GM12878 (cell line): ENCODE results near the gene MAPK1. TPM values are rescaled to one million over a fixed set of nuclear protein-coding genes. Genes with fewer than 3 reads are reported as not detected.

ENCODE experiments used
- ATAC-seq: fragments of 200-7000 bp; cut with Tn5 transposase; 3 replicates; pipeline ENCODE4 v1.9.1; 2020; ENCODE audit warnings: mild to moderate bottlenecking, moderate library complexity
- BruUV-seq: library from RNA; stranded (reverse); fragments of 400-500 nt; replicated peaks from 2 replicates; lab custom pipeline; 2021; lab: Mats Ljungman, UMichigan
- CTCF ChIA-PET: fragments of 300-600 bp; sonication (Branson Sonifier 250); formaldehyde crosslinking; extraction: SDS; loops from one replicate; lab custom pipeline; 2021; ENCODE audit warnings: inconsistent platforms; lab: Yijun Ruan, JAX
- POLR2A ChIA-PET: fragments of 350-600 bp; formaldehyde crosslinking; extraction: SDS; loops from one replicate; lab custom pipeline; 2021; ENCODE audit warnings: inconsistent platforms; lab: Charles Lee
- RAD21 ChIA-PET: fragments of 300-600 bp; sonication (Branson Sonifier 250); formaldehyde crosslinking; loops from one replicate; lab custom pipeline; 2023; ENCODE audit warnings: antibody characterized with exemption; ENCODE audit not compliant: unreplicated experiment; lab: Charles Lee
- SMC1A ChIA-PET: fragments of 300-600 bp; sonication (Branson Sonifier 250); formaldehyde crosslinking; loops from one replicate; lab custom pipeline; 2023; ENCODE audit not compliant: unreplicated experiment, uncharacterized antibody; lab: Charles Lee
- DNase-seq: peaks from one replicate; pipeline ENCODE4 v3.0.0-alpha.2; 2011; ENCODE audit warnings: low read depth, low spot score
- FAIRE-seq: peaks from 3 replicates; lab custom pipeline; 2011; peaks lifted over from hg19 to GRCh38; lab: Jason Lieb, UNC
- H2AFZ ChIP-seq: 2 replicates; pipeline ENCODE4 v1.6.0; 2011; ENCODE audit warnings: low read depth, low read length, control low read depth; ENCODE audit not compliant: control insufficient read depth
- H3K27ac ChIP-seq: 2 replicates; pipeline ENCODE4 v1.5.1; 2011; ENCODE audit warnings: control low read depth; ENCODE audit not compliant: control insufficient read depth, insufficient read depth
- H3K27me3 ChIP-seq, 2 experiments: replicated peaks in 1 of 2; 2 replicates each; pipeline versions ENCODE4 v1.6.0 to v1.6.1; 2011; ENCODE audit warnings: low read length in 1 of 2; ENCODE audit not compliant: control insufficient read depth in 2 of 2, insufficient read depth in 2 of 2
- H3K36me3 ChIP-seq, 2 experiments: 2 replicates each; pipeline ENCODE4 v1.5.1; 2011; ENCODE audit warnings: low read length in 1 of 2; ENCODE audit not compliant: control insufficient read depth in 2 of 2, insufficient read depth in 2 of 2
- H3K4me1 ChIP-seq: 2 replicates; pipeline ENCODE4 v1.6.1; 2011; ENCODE audit warnings: mild to moderate bottlenecking, low read length, moderate library complexity, mixed read lengths; ENCODE audit not compliant: control insufficient read depth, insufficient read depth
- H3K4me2 ChIP-seq: 2 replicates; pipeline ENCODE4 v1.6.0; 2011; ENCODE audit warnings: control low read depth; ENCODE audit not compliant: control insufficient read depth, insufficient read depth
- H3K4me3 ChIP-seq: fragments of 200-600 bp; sonication (generic); 2 replicates; pipeline ENCODE4 v1.5.1; 2016
- H3K79me2 ChIP-seq: 2 replicates; pipeline ENCODE4 v1.6.0; 2011; ENCODE audit warnings: low read length; ENCODE audit not compliant: control insufficient read depth, insufficient read depth
- H3K9ac ChIP-seq: 2 replicates; pipeline ENCODE4 v1.8.0; 2011; ENCODE audit warnings: low read length, control low read depth, mixed read lengths; ENCODE audit not compliant: control insufficient read depth, insufficient read depth
- H3K9me3 ChIP-seq: replicated peaks from 3 replicates; pipeline ENCODE4 v1.5.1; 2011; ENCODE audit warnings: mild to moderate bottlenecking, low read length; ENCODE audit not compliant: control insufficient read depth, insufficient read depth
- H4K20me1 ChIP-seq: 2 replicates; pipeline ENCODE4 v1.6.0; 2011; ENCODE audit not compliant: control insufficient read depth, insufficient read depth
- EP300 ChIP-seq, 2 experiments: fragments of 150-350 bp in 1 of 2; IDR thresholded peaks; 2 replicates each; pipeline ENCODE4 v1.6.1; 2011 to 2012; ENCODE audit warnings: low read depth in 2 of 2, low read length in 2 of 2, borderline replicate concordance in 1 of 2, improper control_type of control experiment in 1 of 2, inconsistent platforms in 1 of 2; ENCODE audit not compliant: control insufficient read depth in 1 of 2
- HDAC2 ChIP-seq: fragments of 200-600 bp; sonication (generic); IDR thresholded peaks from 2 replicates; pipeline ENCODE4 v1.6.1; 2017
- LARP7 ChIP-seq: fragments of 450-650 bp; IDR thresholded peaks from 2 replicates; pipeline ENCODE4 v1.6.1; 2017; ENCODE audit warnings: mild to moderate bottlenecking
- NR2C2 ChIP-seq: IDR thresholded peaks from 2 replicates; pipeline ENCODE4 v1.6.1; 2011; ENCODE audit warnings: borderline replicate concordance, low read depth; ENCODE audit not compliant: control insufficient read depth, insufficient read length
- SUZ12 ChIP-seq: fragments of 200-600 bp; sonication (generic); IDR thresholded peaks from one replicate; pipeline ENCODE4 v1.6.1; 2018; ENCODE audit warnings: antibody characterized with exemption, mild to moderate bottlenecking; ENCODE audit not compliant: unreplicated experiment
- ZBTB33 ChIP-seq: fragments of 450-650 bp; IDR thresholded peaks from 2 replicates; pipeline ENCODE4 v1.6.1; 2017; ENCODE audit warnings: mild to moderate bottlenecking
- WGBS: methylation state at CpG from one replicate; pipeline ENCODE4 v1.1.6; 2016; ENCODE audit warnings: low lambda C conversion rate; ENCODE audit not compliant: insufficient replicate concordance, insufficient coverage; ENCODE audit errors: missing lambda C conversion rate; 5-methylcytosine and 5-hydroxymethylcytosine counted together
- in situ Hi-C: fragments of 300-500 bp; cut with MboI; formaldehyde crosslinking; loops from 9 replicates; pipeline ENCODE4 v1.14.3; 2018; ENCODE audit warnings: mixed read lengths
- intact Hi-C: fragments of 100-400 bp; cut with micrococcal nuclease; formaldehyde crosslinking; loops from one replicate; pipeline ENCODE4 v1.14.2; 2022; ENCODE audit not compliant: unreplicated experiment
- polyA plus RNA-seq, 11 experiments: library from polyadenylated mRNA; depleted of rRNA in 4 of 11; unstranded in 6 of 11; stranded (reverse) in 5 of 11; fragments of >200 nt; fragmentation: Nextera tagmentation in 4 of 11; fragmentation: Illumina TruSeq in 1 of 11; extraction: Ambion mirVana in 4 of 11; extraction: Trizol in 1 of 11; gene quantifications; 1 replicate in 1 of 11; 2 replicates in 10 of 11; pipeline versions ENCODE4 v1.2.1 to v1.2.3, GENCODE V29; 2011 to 2016; ENCODE audit warnings: inconsistent platforms in 2 of 11, missing spikeins in 2 of 11, low read depth in 1 of 11
- total RNA-seq, 4 experiments: library from RNA; depleted of rRNA in 3 of 4; stranded (reverse); fragments of >200 nt in 3 of 4; fragmentation: Illumina TruSeq in 1 of 4; extraction: Trizol in 1 of 4; gene quantifications; 2 replicates each; pipeline versions ENCODE4 v1.2.1 to v1.2.3, GENCODE V29; 2013 to 2021
- TF ChIP-seq, protein P1 (sequence below): fragments of 450-650 bp; IDR thresholded peaks from 2 replicates; pipeline ENCODE4 v1.6.1; 2014; ENCODE audit warnings: mild to moderate bottlenecking
- TF ChIP-seq, protein P2 (sequence below): IDR thresholded peaks from 2 replicates; pipeline ENCODE4 v1.6.1; 2011; ENCODE audit warnings: low read depth, mild to moderate bottlenecking, low read length, moderate library complexity, borderline replicate concordance; ENCODE audit errors: extremely low read depth

The MAPK1 gene
- total and polyA plus RNA-seq, 10 of the 15 experiments (the other 5 are each of a cell fraction or from before 2014, with no cell fraction given), result 7.0 to 123 (median 58.4) TPM

DNA sequence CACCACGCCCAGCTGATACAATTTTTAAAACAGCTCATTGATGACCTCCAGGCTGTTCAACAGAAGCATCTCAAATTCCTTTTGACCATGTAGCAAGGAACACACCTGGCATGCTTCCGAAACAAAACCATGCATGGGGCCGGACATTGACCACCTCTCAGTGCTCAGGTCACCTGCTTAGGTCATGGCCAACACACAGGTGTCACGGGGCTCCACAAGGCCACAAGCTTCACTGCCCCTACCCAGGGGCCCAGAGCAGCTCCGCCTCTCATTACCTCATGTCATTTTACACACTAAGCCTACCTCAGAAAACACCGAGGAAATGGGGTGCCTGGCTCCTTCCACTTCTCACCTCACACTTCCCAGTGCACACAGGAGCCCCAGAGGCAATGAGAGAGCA, 158.5 kb downstream of the MAPK1 start:
- intact Hi-C loops, result no loop called here
- H3K9me3 ChIP-seq, result no peaks in the 10 kb centered on the region
- no peak for FAIRE-seq

More for the DNA sequence above, 158.5 kb downstream of the MAPK1 start:
- H3K9ac ChIP-seq, result no peak overlapping the region
- ChIA-PET SMC1A (interaction anchor here (1.7 to 2.4 kb wide), 2 partner anchors 71 to 227 kb away, joined by 5 to 7 read pairs; no protein-coding TSS in a partner anchor), POLR2A (no interaction called here), CTCF (interaction anchor here (1.0 to 2.3 kb wide), 3 partner anchors 11 to 229 kb away, joined by 3 to 10 read pairs (median 8); no protein-coding TSS in a partner anchor), RAD21 (no interaction called here)
- no peaks in the 10 kb centered on the region for H3K4me1 ChIP-seq
- no peak overlapping the region for H3K27ac ChIP-seq
- no peak overlapping the region for H2AFZ ChIP-seq
- no peak overlapping the region for H3K4me3 ChIP-seq
- no peak for DNase-seq
- H3K4me2 ChIP-seq, result no peak overlapping the region
- H3K36me3 ChIP-seq, result no peaks in the 10 kb centered on the region
- ATAC-seq, result no peak
- in situ Hi-C loops, result loop anchor here (25.0 kb wide), 1 partner anchor 1203 kb away; no protein-coding TSS in a partner anchor
- TF ChIP-seq NR2C2 (no peak), ZBTB33 (no peak), LARP7 (no peak), HDAC2 (no peak), EP300 (IDR thresholded peaks at IDR 0.05; ENCODE audit: borderline replicate concordance in 1 of 2, control insufficient read depth in 1 of 2, low read depth in 2 of 2, low read length in 2 of 2) (no peak), SUZ12 (no peak)
- TF ChIP-seq, protein P1, sequence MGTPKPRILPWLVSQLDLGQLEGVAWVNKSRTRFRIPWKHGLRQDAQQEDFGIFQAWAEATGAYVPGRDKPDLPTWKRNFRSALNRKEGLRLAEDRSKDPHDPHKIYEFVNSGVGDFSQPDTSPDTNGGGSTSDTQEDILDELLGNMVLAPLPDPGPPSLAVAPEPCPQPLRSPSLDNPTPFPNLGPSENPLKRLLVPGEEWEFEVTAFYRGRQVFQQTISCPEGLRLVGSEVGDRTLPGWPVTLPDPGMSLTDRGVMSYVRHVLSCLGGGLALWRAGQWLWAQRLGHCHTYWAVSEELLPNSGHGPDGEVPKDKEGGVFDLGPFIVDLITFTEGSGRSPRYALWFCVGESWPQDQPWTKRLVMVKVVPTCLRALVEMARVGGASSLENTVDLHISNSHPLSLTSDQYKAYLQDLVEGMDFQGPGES, result no peak
- TF ChIP-seq, protein P2, sequence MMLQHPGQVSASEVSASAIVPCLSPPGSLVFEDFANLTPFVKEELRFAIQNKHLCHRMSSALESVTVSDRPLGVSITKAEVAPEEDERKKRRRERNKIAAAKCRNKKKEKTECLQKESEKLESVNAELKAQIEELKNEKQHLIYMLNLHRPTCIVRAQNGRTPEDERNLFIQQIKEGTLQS, result no peak
- TF ChIP-seq, all 136 proteins: peak for 0
- Histone ChIP-seq H4K20me1 (no peaks in the 10 kb centered on the region), H3K27me3 (no peaks in the 10 kb centered on the region), H3K79me2 (no peaks in the 10 kb centered on the region)
- no TSS peak for BruUV-seq
- WGBS, result 52% methylated on average over 6 of the region's 6 CpGs
